CD1c-positive myeloid dendritic cell (primary cell): Measurements from ENCODE around the gene VASN.
"Not testable (repeated sequence)": the region's sequence is repeated elsewhere in the genome, so short reads cannot be mapped to it uniquely, and the experiment has no call there.

Experiments
- DNase-seq: peaks from one replicate; pipeline ENCODE4 v3.0.0-alpha.2; 2016; ENCODE audit errors: extremely low spot score

VASN gene

DNA sequence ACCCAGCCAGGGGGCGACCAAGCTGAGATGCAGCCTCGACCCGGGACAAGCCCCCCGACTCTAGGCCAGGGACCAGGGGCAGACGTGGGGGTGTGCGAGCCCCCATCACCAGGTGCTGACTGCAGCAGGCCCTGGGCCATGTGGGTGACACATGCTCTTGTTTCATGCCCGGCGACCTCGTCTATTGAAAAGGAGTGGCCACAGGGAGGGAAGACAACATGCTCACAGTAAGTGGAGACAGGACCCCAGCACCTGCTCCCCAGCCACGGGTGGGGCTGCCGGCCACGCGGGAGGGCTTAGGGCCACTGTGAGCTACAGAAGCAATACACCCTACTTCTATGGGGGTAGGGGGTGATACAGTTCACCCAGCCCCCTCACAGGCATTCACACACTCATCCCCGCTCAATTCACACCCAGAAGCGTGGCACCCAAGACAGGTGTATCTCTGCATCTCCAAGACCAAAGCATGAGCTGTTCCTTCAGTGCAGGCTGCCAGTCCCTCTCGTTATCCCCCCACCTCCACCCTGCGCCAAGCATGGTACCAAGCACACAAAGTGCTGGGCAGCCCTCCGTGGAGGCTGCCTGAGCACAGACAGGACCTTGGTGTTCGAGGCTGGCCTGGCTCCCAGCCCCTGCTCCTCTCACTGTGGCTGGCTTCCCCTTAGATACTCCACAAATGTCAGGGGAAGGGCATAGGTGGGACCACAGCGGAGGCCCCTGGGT lies 13.6 kb downstream of the VASN start:
- DNase-seq, result no peak

DNA sequence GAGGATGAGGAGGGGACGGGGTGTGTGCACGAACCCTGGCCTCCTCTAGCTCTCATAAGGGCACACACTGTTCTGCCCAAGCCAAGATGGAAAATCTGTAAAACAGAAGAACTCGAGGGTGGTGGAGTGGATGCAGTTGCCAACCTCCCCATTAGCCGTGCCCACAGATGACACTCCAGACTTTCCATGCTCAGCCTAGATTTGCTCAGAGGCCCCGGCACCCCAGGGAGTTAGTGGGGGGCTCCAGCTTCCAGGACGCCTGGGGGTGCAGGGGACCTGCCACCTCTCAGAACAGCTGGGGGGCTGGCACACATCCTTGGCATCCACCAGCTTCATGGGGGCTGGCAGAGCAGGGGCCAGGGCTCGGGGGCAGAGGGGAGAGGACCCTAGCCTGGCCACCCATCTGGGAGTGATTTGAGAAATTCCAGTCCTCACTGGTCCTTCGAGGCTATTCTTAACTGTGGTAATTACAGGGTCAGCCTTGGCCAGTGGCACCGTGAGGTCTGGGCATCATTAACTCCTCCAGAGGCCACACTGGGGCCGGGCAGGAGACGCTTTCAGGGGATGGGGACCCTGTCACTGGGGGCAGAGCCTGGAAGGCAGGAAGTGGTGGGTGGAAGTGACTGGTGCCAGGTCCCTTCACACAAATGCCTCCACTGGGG lies 14.3 kb downstream of the VASN start:
- no peak for DNase-seq

DNA sequence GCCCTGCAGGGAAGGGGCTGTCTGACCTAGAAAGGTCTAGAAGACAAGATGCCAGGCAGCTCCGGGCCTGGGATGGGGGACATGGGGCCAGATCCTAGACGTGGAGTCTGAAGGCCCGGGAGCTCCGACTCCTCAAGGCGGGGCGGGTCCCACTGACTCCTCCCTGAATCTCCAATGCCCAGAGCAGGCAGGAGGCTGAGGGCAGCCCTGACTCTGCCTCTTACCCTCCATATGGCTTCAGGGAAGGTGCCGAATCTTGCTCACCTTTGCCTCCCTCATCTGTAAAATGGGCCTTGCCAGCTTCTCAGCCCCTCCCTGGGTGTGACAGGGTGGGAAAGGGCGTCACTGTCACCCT lies 14.8 kb downstream of the VASN start:
- DNase-seq, result no peak

DNA sequence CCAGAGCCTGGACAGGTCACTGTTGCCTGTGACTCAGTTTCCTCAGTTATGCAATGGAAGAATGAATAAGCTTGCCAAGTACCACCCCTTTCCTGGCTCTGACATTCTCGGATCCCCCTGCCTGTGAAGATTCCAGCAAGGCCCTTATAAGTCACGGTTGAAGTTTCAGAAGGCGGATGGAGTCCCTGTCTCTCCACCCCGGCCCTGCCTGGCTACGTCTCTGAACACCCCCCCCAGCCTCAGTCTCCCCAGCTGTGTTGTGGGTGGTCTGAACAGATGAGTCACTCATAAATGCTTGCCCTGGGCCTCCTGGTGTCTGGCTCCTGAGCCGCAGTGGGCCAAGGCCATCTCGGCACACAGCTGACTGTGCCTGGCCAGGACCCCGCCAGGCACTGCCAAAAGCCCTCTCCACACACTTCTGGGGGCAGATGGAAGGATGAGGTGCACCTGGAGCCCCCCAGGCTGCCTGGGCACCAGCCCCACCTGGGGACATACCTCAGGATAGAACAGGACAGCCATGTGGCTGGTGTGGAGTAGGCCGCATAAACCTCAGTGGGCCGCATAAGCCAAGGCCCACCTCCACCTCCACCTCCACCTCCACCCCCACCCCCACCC lies 15.4 kb downstream of the VASN start:
- DNase-seq, result no peak

DNA sequence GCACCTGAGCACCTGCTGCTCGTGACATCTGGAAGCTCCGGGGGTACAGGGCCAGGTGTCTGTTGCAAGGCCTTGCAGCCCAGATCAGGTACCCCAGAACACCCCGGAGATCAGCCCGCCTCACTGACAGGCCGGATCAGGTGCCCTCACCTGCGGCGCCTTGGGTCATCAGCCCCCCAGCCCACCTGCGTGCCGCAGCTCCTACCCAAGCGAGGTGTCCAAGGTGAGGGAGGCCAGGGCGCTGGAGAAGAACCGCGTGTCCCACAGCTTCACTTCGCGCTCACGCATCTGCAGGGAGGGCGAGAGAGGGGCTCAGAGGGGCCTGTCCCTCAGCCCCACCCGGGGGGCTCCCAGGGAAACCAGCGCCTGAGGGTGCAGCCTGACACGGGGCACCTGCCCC lies 16.1 kb downstream of the VASN start:
- no peak for DNase-seq

DNA sequence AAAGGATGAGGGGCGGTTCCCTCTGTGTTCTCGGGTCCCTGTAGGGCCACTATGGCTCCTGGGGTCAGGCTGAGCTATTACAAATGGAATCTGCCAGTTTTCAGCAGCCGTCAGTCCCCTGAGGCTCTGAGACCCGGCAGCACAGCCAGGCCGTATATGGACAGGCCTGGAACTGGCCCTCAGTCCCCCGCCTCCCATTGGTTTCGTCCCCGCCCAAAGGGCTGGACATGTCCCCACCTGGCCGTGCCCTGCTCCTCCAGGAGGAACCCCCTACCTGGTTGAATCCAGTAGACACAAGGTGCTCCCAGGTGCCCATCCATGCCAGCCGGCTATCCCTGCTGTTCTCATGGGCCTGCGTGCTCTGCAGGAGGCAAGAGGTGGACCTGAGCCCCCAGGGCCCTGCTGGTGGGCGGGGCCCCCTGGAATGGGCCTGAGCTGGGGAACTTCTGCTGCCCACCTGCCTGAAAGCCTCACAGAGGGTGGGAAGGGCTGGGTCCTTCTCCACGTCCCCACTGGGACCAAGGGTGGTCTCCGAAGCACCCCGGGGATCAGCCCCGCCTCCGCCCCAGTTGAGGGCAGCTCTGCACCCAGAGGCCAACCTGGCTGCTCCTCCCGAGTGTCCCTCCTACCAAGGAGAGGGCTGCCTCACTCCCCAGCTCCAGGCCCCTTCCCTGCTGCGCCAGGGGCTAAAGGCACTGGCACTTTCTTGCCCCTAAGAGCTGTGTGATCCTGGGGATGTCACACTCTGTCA lies 16.8 kb downstream of the VASN start:
- no peak for DNase-seq

DNA sequence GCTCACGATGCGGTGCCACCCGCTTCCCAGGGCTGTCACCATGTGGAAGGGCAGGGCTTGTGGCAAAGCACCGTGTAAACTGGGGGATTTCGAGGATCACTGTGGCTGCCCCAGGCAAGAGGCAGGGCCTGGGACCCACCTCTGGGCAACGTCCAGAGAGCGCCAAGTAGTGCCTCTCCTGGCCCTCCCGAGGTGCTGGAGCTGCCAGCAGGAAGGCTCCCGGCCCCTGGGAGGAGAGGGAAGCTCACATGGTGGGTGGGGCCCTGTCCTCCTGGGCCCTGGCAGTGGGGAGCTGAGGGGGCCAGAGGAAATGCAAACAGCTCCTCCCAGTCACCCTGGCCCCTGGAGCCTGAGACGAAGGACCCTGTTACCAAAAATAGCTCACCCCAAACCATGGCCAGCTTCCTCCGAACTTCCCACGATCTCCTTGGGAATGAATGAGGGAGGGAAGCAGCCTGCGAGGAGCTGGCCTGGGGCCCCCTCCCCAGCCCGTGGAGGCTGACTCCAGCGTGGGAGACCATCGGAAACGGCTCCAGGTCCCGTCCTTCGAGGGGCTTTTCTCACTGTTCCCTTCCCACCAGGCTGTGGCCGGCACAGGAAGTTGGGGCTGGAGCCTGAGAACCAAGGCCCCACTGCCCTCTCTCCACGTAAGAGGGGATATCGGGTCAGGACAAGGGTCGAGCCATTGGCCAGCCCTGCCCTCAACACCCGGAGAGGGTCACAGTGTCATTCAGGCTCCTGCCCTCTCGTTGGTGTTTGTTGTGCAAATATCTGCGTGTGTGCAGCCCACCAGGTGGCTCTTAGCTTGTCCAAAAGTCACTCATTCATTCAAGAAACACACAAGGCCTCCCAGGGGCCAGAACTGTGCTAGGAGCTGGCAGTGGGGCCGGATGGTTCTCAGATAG lies 17.7 kb downstream of the VASN start:
- DNase-seq, result no peak

DNA sequence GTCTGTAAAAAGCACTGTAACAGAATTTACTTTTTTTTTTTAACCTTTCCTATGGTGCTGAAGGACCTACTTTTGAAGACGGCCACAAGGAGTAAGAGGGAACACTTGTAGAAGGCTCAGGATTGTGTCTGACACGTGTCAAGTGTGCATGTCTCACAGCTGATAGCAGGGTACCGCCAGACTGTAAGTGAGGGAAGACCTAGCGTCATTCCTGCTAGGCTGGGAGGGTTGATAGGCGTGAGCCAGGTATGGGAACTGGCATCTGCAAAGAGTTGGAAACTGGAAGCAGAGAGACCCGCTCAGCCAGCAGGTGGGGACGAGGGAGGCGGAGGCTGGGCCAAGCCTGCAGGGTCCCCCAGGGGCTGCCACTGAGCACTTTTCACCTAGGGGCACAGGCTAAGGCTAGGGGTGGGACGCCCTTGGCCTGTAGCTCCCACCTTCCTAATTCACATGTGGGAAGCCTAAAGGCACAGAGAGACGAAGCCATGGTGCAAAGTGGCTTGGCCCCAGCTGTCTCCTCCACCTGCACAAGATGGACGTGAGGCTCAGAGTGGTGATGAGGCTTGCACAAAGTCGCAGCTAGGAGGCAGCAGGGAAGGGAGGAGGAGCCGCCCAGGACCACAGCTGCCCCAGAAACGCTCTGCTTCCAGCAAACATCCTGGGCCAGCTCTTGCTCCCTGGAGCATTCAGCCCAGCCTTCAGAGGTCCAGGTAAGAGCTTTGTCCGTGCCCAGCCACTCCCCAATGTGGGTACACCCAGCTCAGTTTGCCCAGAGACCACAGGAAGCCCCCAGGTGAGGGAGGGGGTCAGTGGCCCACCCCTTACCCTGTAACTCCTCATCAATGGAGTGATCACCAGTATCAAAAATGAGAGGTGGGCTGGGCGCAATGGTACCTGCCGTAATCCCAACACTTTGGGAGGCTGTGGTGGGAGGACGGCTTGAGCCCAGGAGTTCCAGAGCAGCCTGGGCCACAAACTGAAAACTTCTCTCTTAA lies 18.9 kb downstream of the VASN start:
- DNase-seq, result no peak

DNA sequence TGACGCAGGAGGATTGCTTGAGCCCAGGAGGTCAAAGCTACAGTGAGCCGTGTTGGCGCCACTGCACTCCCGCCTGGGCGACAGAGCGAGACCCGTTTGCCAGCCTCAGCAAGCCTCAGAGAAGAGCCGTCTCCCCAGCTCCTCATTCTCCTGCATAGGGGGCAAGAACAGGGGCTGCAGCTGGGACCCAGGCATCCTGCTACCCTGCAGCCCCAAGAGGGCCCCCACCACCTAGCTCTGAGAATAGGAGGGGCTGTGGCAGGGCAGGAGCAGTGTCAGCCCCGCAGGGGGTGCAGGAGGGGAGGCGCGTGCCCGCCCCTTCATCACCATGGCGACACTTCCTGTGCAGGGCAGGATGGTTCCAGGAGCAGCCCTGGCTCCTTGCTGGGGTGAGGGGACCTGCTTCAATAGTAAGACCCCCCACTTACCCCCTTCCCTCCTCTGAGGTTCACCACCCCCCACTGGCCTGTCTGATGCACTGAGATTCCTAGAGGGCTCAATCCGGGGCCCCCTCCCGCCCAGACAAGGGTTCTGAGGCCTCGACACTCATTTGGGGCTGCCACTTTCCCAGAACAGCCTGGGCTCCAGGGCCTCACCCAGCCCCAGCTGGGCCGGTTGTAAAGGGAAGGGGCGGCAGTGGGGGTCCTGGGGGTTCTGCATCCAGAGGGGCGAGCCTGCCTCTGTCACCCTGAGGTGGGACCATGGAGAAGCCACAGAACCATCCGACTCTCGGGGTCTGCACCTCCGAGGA lies 20.2 kb downstream of the VASN start:
- DNase-seq, result no peak

DNA sequence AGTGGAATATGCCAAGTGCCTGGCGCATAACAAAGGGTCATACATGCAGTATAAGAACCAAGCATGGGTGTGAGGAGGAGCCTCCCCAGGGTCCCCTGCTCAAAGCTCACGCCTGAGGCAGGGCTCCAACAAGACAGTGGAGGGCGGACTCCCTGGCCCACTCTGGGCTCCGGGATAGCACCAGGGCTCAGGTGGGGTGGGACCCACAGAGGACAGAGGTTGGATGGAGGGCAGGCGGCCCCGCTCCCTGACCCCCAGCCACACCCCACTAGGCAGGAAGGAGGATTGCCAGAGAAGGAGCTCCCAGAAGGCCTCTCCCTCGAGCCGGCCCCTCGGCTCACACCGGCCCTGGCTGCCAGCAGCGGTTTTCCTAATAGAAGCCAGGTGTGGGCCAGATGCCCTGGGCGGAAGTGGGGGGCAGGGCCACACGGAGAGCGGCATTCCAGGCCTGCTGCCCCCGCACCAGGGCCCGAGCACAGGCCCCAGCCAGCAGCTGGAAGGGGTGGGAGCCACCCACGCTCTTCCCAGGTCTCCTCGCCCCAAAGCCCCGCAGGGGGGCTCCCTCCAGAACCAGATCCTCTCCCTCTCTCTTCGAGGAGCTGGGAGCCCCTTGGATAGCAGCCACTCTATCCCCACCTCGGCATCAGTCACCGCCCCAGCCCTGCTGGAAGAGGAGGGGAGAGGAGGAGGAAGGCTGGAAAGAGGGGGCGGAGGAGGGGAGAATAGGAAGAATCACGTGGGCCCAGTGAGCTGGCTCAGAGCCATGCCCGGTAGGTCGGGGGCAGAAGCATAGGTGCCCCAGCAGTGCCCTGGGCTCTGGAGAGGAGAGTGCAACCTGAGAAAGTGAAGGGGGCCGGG lies 21.0 kb downstream of the VASN start:
- no peak for DNase-seq

DNA sequence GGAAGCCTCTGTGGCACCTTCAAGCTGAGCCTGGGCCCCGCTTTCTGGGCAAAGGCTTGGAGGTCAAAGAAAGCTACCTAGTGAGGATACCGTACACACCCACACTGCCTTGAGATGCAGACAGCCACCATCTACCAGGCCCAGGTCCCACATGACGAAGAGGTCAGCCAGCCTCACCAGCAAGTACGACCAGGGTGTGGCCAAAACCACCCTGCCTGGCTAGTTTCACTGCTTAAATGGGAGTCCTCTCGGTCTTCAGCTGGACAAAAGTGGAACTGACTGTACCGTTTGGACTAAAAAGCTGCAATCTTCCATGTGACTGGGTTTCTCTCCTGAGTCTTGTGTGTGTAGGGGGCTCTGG lies 21.6 kb downstream of the VASN start:
- DNase-seq, result no peak

DNA sequence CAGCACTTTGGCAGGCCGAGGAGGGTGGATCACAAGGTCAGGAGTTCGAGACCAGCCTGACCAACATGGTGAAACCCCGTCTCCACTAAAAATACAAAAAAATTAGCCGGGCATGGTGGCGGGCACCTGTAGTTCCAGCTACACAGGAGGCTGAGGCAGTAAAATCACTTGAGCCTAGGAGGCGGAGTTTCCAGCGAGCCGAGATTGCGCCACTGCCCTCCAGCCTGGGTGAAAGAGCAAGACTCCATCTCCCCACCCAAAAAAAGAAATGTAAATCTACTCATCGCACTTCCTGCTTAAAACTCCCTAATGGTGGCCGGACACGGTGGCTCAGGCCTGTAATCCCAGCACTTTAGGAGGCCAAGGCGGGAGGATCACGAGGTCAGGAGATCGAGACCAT lies 22.2 kb downstream of the VASN start:
- not testable (repeated sequence) for DNase-seq

DNA sequence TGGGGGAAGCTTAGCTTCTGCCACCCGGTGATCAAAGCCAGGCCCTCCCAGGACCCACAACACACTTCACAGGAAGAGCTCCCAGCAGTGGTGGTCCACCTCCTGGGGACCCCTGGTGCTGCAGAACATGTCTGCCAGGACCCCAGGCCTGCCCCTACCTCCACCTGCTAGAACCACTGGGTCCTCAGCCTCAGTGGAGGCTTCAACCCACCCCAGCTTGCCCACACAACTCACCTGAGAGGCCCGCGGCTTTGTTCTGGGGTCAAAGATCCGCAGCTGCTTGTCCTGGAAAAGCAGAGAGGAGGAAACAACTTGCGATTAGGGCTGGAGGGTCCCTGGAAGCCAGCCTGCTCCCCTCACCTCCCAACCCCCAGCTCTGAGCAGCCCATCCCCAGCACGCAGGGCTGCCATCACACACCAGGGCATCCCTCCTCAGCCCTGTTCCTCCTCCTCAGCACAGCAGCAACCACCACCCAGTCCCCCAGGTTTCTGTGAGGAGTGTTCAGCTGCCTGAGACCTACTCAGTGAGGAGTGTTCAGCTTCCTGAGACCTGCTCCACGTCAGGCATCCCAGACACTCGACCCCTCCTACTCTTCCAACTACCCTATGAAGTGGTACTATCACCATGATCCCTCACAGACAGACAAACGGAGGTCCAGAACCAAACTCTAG lies 23.5 kb downstream of the VASN start:
- DNase-seq, result no peak

DNA sequence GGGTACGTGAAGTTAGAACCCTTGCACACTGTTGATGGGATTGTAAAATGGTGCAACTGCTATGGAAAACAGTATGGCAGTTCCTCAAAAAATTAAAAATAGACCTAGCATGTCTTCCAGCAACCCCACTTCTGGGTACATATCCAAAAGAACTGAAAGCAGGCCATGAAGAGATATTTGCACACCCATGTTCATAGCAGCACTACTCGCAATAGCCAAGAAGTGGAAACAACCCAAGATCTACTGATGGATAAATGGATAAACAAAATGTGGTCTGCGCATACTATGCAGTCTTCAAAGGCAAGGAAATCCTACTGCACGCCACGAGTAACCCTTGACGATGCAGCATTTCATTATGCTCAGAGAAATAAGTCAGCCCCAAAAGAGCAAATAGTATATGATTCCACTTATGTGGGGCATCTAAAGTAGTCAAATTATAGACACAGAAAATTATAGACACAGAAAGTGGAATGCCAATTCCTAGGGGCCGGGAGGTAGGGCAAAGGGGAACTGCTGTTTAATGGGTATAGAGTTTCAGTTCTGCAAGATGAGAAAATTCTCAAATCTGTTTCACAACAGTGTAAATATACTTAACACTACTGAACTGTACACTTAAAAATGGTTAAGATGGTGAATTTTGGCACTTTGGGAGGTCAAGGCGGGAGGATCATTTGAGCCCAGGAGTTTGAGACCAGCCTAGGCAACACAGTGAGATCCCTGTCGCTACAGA lies 27.5 kb downstream of the VASN start:
- DNase-seq, result peak; percentile 65

DNA sequence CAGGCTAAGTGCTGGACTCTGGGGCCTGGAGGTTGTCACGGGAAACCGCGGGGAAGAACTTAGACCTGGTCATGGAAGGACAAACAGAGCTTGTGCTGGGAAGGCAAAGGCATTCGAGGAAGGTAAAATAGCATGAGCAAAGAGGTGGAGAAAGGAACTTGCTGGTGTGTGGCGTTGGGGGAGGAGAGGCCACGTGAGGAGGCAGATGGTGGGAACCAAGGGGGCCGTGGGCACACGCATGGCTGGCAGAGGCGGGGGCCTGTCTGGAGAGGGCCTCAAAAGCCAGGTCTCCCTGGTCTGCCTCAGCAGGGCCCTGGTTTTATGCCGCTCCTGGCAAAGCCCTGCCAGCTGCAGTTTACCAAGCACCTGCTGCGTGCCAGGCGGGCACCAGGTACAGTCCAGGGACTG lies 29.4 kb downstream of the VASN start:
- DNase-seq, result no peak

DNA sequence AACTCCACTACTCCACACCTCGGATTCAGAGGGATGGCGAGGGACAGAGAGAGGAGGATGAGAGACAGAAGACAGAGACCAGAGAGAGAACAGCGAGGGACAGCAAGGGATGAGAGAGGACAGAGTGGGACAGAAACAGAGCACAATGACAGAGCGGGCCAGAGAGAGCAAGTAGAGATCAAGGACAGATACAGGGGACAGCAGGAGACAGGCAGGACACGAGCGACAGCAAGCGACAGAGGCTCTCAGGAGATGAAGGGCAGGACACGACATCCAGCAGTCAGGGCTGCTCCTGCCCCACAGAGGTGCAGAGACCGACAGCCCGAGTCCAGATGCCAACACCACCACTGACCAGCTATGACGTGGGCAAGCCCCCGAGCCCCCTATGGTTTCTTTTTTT lies 29.9 kb downstream of the VASN start:
- DNase-seq, result no peak

DNA sequence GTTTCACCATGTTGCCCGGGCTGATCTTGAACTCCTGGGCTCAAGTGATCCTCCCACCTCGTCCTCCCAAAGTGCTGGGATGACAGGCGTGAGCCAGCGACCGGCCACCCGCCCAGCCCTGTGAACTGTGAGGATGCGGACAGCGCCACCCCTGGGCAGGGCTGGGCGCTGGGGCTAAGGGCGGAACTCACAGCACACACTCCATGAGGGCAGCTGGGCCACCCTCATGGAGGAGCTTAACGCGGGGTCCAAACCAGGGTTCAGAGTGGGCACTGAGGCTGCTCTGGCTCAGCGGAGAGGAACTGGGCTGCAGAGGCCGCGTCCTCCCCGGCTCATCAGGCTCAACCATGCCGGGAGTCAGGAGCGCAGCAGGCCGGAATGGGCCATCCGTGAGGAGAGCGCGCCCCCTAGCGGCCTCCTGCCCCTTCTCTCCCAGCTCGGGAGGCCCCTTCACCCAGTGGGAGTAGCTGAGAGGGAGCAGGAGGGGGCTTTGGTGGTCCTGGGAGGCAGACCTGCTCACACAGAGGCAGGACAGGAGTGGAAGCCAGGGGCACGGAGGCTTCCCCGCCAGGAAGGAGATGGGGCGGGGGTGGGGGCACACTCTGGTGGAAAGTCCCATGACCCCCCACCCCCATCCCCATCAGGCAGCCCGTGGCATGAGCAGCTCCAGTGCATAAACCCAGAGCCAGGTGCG lies 30.9 kb downstream of the VASN start:
- peak; percentile 74 for DNase-seq
